ENCODE results near the gene MTERF1. TPM values are rescaled to one million over a fixed set of nuclear protein-coding genes. Genes with fewer than 3 reads are reported as not detected.

MTERF1 gene
- polyA plus RNA-seq, 3 donors: 3.6 to 4.6 (median 4.0) TPM

DNA sequence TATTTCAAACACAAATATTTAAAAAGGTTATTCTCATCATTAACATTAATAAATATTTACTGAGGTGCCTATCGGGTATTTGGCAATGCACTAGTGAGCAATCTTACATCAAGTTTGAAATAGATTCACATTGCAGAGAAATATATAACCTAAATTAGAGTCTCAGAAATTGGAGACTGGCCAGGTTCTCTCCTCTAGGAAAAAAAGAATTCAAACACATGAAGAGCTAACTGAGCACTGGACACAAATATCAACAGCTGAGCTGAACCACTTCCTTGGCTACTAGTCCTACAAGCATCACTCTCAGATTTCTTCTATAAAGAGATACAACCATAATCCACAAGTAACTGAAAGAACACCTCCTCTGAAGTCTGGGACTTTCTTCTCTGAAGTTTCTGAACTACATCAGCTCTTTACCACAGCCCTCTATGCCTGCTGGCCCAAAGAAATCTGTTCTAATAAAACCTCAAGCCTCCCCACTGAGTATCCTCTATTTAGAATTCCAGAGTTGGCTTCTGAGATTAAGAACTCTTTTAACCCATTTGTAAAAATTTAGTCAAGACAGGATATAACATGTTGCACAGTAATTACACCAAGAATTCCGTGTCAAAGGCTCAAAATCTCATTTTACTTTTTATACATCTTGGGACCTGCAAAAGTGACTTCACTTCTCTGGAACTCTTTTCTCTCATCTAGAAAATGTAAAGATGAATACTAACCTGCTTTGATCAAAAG, 45.2 kb downstream of the MTERF1 start:
- Mint-ChIP-seq H3K27ac (no peak overlapping the region), H3K4me1 (peaks cover 12% of the 10 kb centered on the region), H3K4me3 (no peak overlapping the region), H3K36me3 (no peaks in the 10 kb centered on the region), H3K9me3 (no peaks in the 10 kb centered on the region), H3K27me3 (ENCODE audit: low read depth in 3 of 3) (peaks cover 0 to 2% (median 1%) of the 10 kb centered on the region in 3 donors)
- WGBS (ENCODE audit: insufficient coverage): no CpG with 5 or more reads among the region's 2 CpGs
- Histone ChIP-seq H3K4me3 (replicated peaks in 1 of 3; ENCODE audit: low read depth in 2 of 3, low read length in 3 of 3) (no peak overlapping the region), H3K79me2 (ENCODE audit: insufficient read depth, low read length) (no peaks in the 10 kb centered on the region), H3K4me1 (ENCODE audit: control insufficient read depth in 1 of 2, insufficient read depth in 2 of 2, low read length in 2 of 2) (peaks cover 10 to 13% of the 10 kb centered on the region in 2 donors), H3K27ac (ENCODE audit: low read depth in 1 of 2, low read length in 2 of 2) (no peak overlapping the region), H2AFZ (ENCODE audit: insufficient read depth, low read depth, low read length, poor library complexity, severe bottlenecking) (no peak overlapping the region), H3K4me2 (replicated peaks; ENCODE audit: extremely low read depth, low read length, poor library complexity, severe bottlenecking) (peak overlapping the region; percentile 18), H3K9ac (ENCODE audit: insufficient read depth, low read length, poor library complexity, severe bottlenecking) (no peak overlapping the region), H4K20me1 (ENCODE audit: insufficient read depth, low read length) (no peaks in the 10 kb centered on the region), H3K27me3 (ENCODE audit: control insufficient read depth in 2 of 2, insufficient read depth in 2 of 2, low read length in 2 of 2) (no peaks in the 10 kb centered on the region), H3K9me3 (replicated peaks in 1 of 2; ENCODE audit: control insufficient read depth in 1 of 2, insufficient read depth in 1 of 2, low read length in 2 of 2) (no peaks in the 10 kb centered on the region), H3K36me3 (replicated peaks in 1 of 2; ENCODE audit: control insufficient read depth in 1 of 2, insufficient read depth in 2 of 2, low read length in 2 of 2) (no peaks in the 10 kb centered on the region)
- DNase-seq: no peak
- TF ChIP-seq, protein P1, sequence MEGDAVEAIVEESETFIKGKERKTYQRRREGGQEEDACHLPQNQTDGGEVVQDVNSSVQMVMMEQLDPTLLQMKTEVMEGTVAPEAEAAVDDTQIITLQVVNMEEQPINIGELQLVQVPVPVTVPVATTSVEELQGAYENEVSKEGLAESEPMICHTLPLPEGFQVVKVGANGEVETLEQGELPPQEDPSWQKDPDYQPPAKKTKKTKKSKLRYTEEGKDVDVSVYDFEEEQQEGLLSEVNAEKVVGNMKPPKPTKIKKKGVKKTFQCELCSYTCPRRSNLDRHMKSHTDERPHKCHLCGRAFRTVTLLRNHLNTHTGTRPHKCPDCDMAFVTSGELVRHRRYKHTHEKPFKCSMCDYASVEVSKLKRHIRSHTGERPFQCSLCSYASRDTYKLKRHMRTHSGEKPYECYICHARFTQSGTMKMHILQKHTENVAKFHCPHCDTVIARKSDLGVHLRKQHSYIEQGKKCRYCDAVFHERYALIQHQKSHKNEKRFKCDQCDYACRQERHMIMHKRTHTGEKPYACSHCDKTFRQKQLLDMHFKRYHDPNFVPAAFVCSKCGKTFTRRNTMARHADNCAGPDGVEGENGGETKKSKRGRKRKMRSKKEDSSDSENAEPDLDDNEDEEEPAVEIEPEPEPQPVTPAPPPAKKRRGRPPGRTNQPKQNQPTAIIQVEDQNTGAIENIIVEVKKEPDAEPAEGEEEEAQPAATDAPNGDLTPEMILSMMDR (IDR thresholded peaks at IDR 0.05): no peak
- intact Hi-C loops (cut with micrococcal nuclease): no loop called here

- TF ChIP-seq, protein P1 (IDR thresholded peaks at IDR 0.05): no peak
- Histone ChIP-seq H2AFZ (ENCODE audit: insufficient read depth, low read depth, low read length, poor library complexity, severe bottlenecking) (no peak overlapping the region), H3K27ac (ENCODE audit: low read depth in 1 of 2, low read length in 2 of 2) (no peak overlapping the region), H3K9ac (ENCODE audit: insufficient read depth, low read length, poor library complexity, severe bottlenecking) (no peak overlapping the region), H3K9me3 (replicated peaks in 1 of 2; ENCODE audit: control insufficient read depth in 1 of 2, insufficient read depth in 1 of 2, low read length in 2 of 2) (no peaks in the 10 kb centered on the region), H3K4me1 (ENCODE audit: control insufficient read depth in 1 of 2, insufficient read depth in 2 of 2, low read length in 2 of 2) (peaks cover 10 to 13% of the 10 kb centered on the region in 2 donors), H3K4me3 (replicated peaks in 1 of 3; ENCODE audit: low read depth in 2 of 3, low read length in 3 of 3) (no peak overlapping the region), H4K20me1 (ENCODE audit: insufficient read depth, low read length) (no peaks in the 10 kb centered on the region), H3K4me2 (replicated peaks; ENCODE audit: extremely low read depth, low read length, poor library complexity, severe bottlenecking) (no peak overlapping the region), H3K79me2 (ENCODE audit: insufficient read depth, low read length) (no peaks in the 10 kb centered on the region), H3K27me3 (ENCODE audit: control insufficient read depth in 2 of 2, insufficient read depth in 2 of 2, low read length in 2 of 2) (no peaks in the 10 kb centered on the region), H3K36me3 (replicated peaks in 1 of 2; ENCODE audit: control insufficient read depth in 1 of 2, insufficient read depth in 2 of 2, low read length in 2 of 2) (no peaks in the 10 kb centered on the region)
- Mint-ChIP-seq H3K27me3 (ENCODE audit: low read depth in 3 of 3) (peaks cover 0 to 4% (median 1%) of the 10 kb centered on the region in 3 donors), H3K27ac (no peak overlapping the region), H3K4me3 (no peak overlapping the region), H3K9me3 (no peaks in the 10 kb centered on the region), H3K4me1 (peaks cover 12% of the 10 kb centered on the region), H3K36me3 (no peaks in the 10 kb centered on the region)
- 100% methylated on average over 3 of the region's 7 CpGs for WGBS (ENCODE audit: insufficient coverage)
- DNase-seq: no peak
- intact Hi-C loops (cut with micrococcal nuclease): loop anchor here in 1 of 2 donors (5.0 kb wide), 1 partner anchor 50 kb away; the partner anchor contains the start of gene MTERF1
These were observed 47.9 kb downstream of the MTERF1 start for GRCh38 chr7:91832493-91833045.
